OCI-LY1 (cell line): ENCODE data around the gene CCDC63.

Experiments used
- H2AFZ ChIP-seq: fragments of 200-600 bp; sonication (generic), shearing (Covaris generic); 2 replicates; pipeline ENCODE4 v1.6.0; 2014; ENCODE audit warnings: antibody characterized with exemption, mild to moderate bottlenecking, low read length
- H3F3A ChIP-seq: fragments of 200-600 bp; sonication (generic), shearing (Covaris generic); 2 replicates; pipeline ENCODE4 v1.6.0; 2014; ENCODE audit warnings: mild to moderate bottlenecking, antibody characterized with exemption, low read length, moderate library complexity; ENCODE audit not compliant: insufficient read depth
- H3K27ac ChIP-seq: fragments of 200-600 bp; sonication (generic); 2 replicates; pipeline ENCODE4 v1.5.1; 2014; ENCODE audit warnings: low read length, mixed run types, mild to moderate bottlenecking, low read depth; ENCODE audit not compliant: poor library complexity, severe bottlenecking
- H3K27me3 ChIP-seq: fragments of 200-600 bp; sonication (generic); 2 replicates; pipeline ENCODE4 v1.6.0; 2014; ENCODE audit warnings: antibody characterized with exemption, mild to moderate bottlenecking, low read length, moderate library complexity; ENCODE audit not compliant: insufficient read depth
- H3K36me3 ChIP-seq: fragments of 200-600 bp; sonication (generic); 2 replicates; pipeline ENCODE4 v1.6.1; 2014; ENCODE audit warnings: mild to moderate bottlenecking, antibody characterized with exemption, low read length, moderate library complexity, mixed read lengths; ENCODE audit not compliant: insufficient read depth
- H3K4me1 ChIP-seq: fragments of 200-600 bp; sonication (generic); 2 replicates; pipeline ENCODE4 v1.5.1; 2014; ENCODE audit warnings: mild to moderate bottlenecking, low read length, moderate library complexity; ENCODE audit not compliant: insufficient read depth, severe bottlenecking
- H3K4me2 ChIP-seq: fragments of 200-600 bp; sonication (generic), shearing (Covaris generic); 2 replicates; pipeline ENCODE4 v1.6.1; 2014; ENCODE audit warnings: low read length
- H3K4me3 ChIP-seq: fragments of 200-600 bp; sonication (generic); 2 replicates; pipeline ENCODE4 v1.5.1; 2014; ENCODE audit warnings: low read length, low read depth, mild to moderate bottlenecking, mixed read lengths; ENCODE audit not compliant: poor library complexity, severe bottlenecking
- H3K79me2 ChIP-seq: fragments of 200-600 bp; shearing (Covaris generic); 2 replicates; pipeline ENCODE4 v1.6.1; 2016; ENCODE audit warnings: mixed run types, low read length, mixed read lengths; ENCODE audit not compliant: insufficient read depth
- H3K9ac ChIP-seq: fragments of 200-600 bp; sonication (generic), shearing (Covaris generic); 2 replicates; pipeline ENCODE4 v1.6.1; 2014; ENCODE audit warnings: mild to moderate bottlenecking, low read length, mixed read lengths
- H3K9me2 ChIP-seq: fragments of 200-600 bp; sonication (generic), shearing (Covaris generic); 2 replicates; pipeline ENCODE4 v1.6.1; 2014; ENCODE audit warnings: low read depth, mild to moderate bottlenecking, low read length, mixed read lengths
- H3K9me3 ChIP-seq: fragments of 200-600 bp; shearing (Covaris generic); 2 replicates; pipeline ENCODE4 v1.6.1; 2014; ENCODE audit warnings: low read length, mixed read lengths
- H4K20me1 ChIP-seq: fragments of 200-600 bp; sonication (generic), shearing (Covaris generic); 2 replicates; pipeline ENCODE4 v1.6.0; 2016; ENCODE audit warnings: mild to moderate bottlenecking, low read length; ENCODE audit not compliant: insufficient read depth
- CTCF ChIP-seq: fragments of 200-600 bp; sonication (generic), shearing (Covaris generic); IDR thresholded peaks from 2 replicates; pipeline ENCODE4 v1.5.1; 2017; ENCODE audit warnings: mild to moderate bottlenecking, antibody characterized with exemption, low read length, moderate library complexity, mixed read lengths
- EZH2 ChIP-seq: fragments of 200-600 bp; sonication (generic), shearing (Covaris generic); IDR thresholded peaks from 2 replicates; pipeline ENCODE4 v1.8.0; 2017; ENCODE audit warnings: borderline replicate concordance, mixed run types, mild to moderate bottlenecking, antibody characterized with exemption, low read length, moderate library complexity, mixed read lengths

Gene CCDC63

GRCh38 chr12:110845339-110845682 is 1.5 kb upstream of the CCDC63 start:
- Histone ChIP-seq H2AFZ (no peak overlapping the region), H3K27me3 (no peaks in the 10 kb centered on the region), H3K4me2 (no peak overlapping the region), H3K4me3 (no peak overlapping the region), H4K20me1 (no peaks in the 10 kb centered on the region), H3K9me2 (no peaks in the 10 kb centered on the region), H3K4me1 (no peaks in the 10 kb centered on the region), H3K36me3 (no peaks in the 10 kb centered on the region), H3K9me3 (no peaks in the 10 kb centered on the region), H3K9ac (no peak overlapping the region), H3K79me2 (no peaks in the 10 kb centered on the region), H3K27ac (no peak overlapping the region), H3F3A (no peaks in the 10 kb centered on the region)
- no peak for TF ChIP-seq EZH2
- TF ChIP-seq CTCF, result no peak

- H3K9ac ChIP-seq, result no peak overlapping the region
- no peaks in the 10 kb centered on the region for H3K9me3 ChIP-seq
- H3K9me2 ChIP-seq, result no peaks in the 10 kb centered on the region
- no peak overlapping the region for H2AFZ ChIP-seq
- H3K79me2 ChIP-seq, result no peaks in the 10 kb centered on the region
- H3K4me3 ChIP-seq, result no peak overlapping the region
- H3K27me3 ChIP-seq, result no peaks in the 10 kb centered on the region
- H3K4me1 ChIP-seq, result peaks cover 4% of the 10 kb centered on the region
- H3F3A ChIP-seq, result no peaks in the 10 kb centered on the region
- H3K36me3 ChIP-seq, result no peaks in the 10 kb centered on the region
- no peak for TF ChIP-seq EZH2
- TF ChIP-seq CTCF, result no peak
- no peak overlapping the region for H3K27ac ChIP-seq
- H4K20me1 ChIP-seq, result no peaks in the 10 kb centered on the region
- H3K4me2 ChIP-seq, result no peak overlapping the region
Observed at GRCh38 chr12:110848314-110848923, 1.6 kb downstream of the CCDC63 start.

- no peaks in the 10 kb centered on the region for H3K79me2 ChIP-seq
- H3K27me3 ChIP-seq, result no peaks in the 10 kb centered on the region
- H3K4me2 ChIP-seq, result no peak overlapping the region
- no peaks in the 10 kb centered on the region for H3K9me2 ChIP-seq
- no peaks in the 10 kb centered on the region for H3K36me3 ChIP-seq
- H2AFZ ChIP-seq, result no peak overlapping the region
- H3K9me3 ChIP-seq, result no peaks in the 10 kb centered on the region
- TF ChIP-seq CTCF (no peak), EZH2 (no peak)
- H3K9ac ChIP-seq, result no peak overlapping the region
- H3K27ac ChIP-seq, result no peak overlapping the region
- peaks cover 10% of the 10 kb centered on the region for H3K4me1 ChIP-seq
- H3K4me3 ChIP-seq, result no peak overlapping the region
- H3F3A ChIP-seq, result no peaks in the 10 kb centered on the region
- H4K20me1 ChIP-seq, result no peaks in the 10 kb centered on the region
Observed at GRCh38 chr12:110849221-110849620, 2.4 kb downstream of the CCDC63 start.
